ENCODE results near the gene EGLN2.
"Not testable (repeated sequence)": the region's sequence is repeated elsewhere in the genome, so short reads cannot be mapped to it uniquely, and the experiment has no call there.

GRCh38 chr19:40825460-40826095 is 26.6 kb downstream of the EGLN2 start:
- not testable (repeated sequence) for TF ChIP-seq CTCF (IDR thresholded peaks at IDR 0.05 in 2 of 3, conservative IDR thresholded peaks at IDR 0.05 in 1 of 3; ENCODE audit: borderline replicate concordance in 1 of 3, insufficient read depth in 1 of 3, low read depth in 2 of 3, low read length in 2 of 3); REST (IDR thresholded peaks at IDR 0.05; ENCODE audit: low read depth); POLR2A (IDR thresholded peaks at IDR 0.05; ENCODE audit: borderline replicate concordance, extremely low read depth, insufficient read depth, insufficient read length); EGR1 (IDR thresholded peaks at IDR 0.05; ENCODE audit: low read depth); EZH2 (IDR thresholded peaks at IDR 0.05)

Data from HCT116 (cell line).